Measurements from ENCODE around the gene ALDH8A1. TPM values are rescaled to one million over a fixed set of nuclear protein-coding genes. Genes with fewer than 3 reads are reported as not detected.
"Not testable (repeated sequence)": the region's sequence is repeated elsewhere in the genome, so short reads cannot be mapped to it uniquely, and the experiment has no call there.

Gene ALDH8A1
- total and polyA plus RNA-seq, 7 experiments from 2014 or later: 0.20 to 4.3 (median 2.3) TPM; not detected in 1

DNA sequence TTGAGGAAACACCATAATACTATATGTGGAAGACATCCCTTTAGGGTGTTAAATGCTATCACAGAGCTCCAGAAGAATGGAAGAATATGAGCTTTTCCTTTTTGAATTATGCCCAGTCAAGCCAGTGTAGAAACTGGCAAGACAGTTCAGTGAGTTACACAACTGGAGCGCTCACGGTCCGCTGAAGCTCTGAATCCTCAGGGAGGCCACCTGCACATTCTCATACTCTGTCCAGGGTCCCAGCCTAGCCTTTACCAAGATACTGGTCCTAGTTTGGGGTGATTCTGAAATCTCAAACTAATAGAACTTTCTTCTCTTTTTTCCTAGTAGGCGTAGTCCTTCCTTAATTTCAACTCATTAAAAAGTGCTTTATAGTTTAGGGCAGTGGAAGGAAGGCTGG lies 51.3 kb downstream of the ALDH8A1 start:
- DNase-seq (no peak), ATAC-seq (no peak)
- Mint-ChIP-seq H3K27ac (no peak overlapping the region), H3K9me3 (no peaks in the 10 kb centered on the region), H3K36me3 (no peaks in the 10 kb centered on the region), H3K27me3 (peaks cover 0 to 10% (median 6%) of the 10 kb centered on the region in 5 donors), H3K4me3 (no peak overlapping the region), H3K4me1 (no peaks in the 10 kb centered on the region)
- H3K4me3 ChIP-seq (ENCODE audit: low read length): no peak overlapping the region
- H3K36me3 ChIP-seq (ENCODE audit: control insufficient read depth in 2 of 3, insufficient read depth in 3 of 3, low read length in 3 of 3): no peaks in the 10 kb centered on the region
- H3K9me3 ChIP-seq (ENCODE audit: control insufficient read depth in 2 of 3, low read length in 3 of 3): no peaks in the 10 kb centered on the region
- intact Hi-C loops (cut with micrococcal nuclease): no loop called here
- no peaks in the 10 kb centered on the region for H3K4me1 ChIP-seq (ENCODE audit: control insufficient read depth in 2 of 2, insufficient read depth in 2 of 2, low read length in 2 of 2)
- no peaks in the 10 kb centered on the region for H3K27me3 ChIP-seq (ENCODE audit: control insufficient read depth in 2 of 2, insufficient read depth in 2 of 2, low read length in 2 of 2)
- ChIA-PET POLR2A (no interaction called here), CTCF (no interaction called here)
- H3K27ac ChIP-seq (ENCODE audit: low read depth, low read length): no peak overlapping the region

GRCh38 chr6:134898166-134898565 lies 51.7 kb downstream of the ALDH8A1 start:
- H3K4me3 Mint-ChIP-seq; H3K27ac Mint-ChIP-seq; CTCF ChIA-PET; H3K9me3 Mint-ChIP-seq; H3K27me3 ChIP-seq (ENCODE audit: control insufficient read depth in 2 of 2, insufficient read depth in 2 of 2, low read length in 2 of 2); DNase-seq; H3K27ac ChIP-seq (ENCODE audit: low read depth, low read length); H3K4me1 ChIP-seq (ENCODE audit: control insufficient read depth in 2 of 2, insufficient read depth in 2 of 2, low read length in 2 of 2); POLR2A ChIA-PET; H3K4me1 Mint-ChIP-seq; H3K4me3 ChIP-seq (ENCODE audit: low read length); H3K36me3 Mint-ChIP-seq; intact Hi-C loops (cut with micrococcal nuclease); H3K9me3 ChIP-seq (ENCODE audit: control insufficient read depth in 2 of 3, low read length in 3 of 3); ATAC-seq; H3K36me3 ChIP-seq (ENCODE audit: control insufficient read depth in 2 of 3, insufficient read depth in 3 of 3, low read length in 3 of 3): not testable (repeated sequence)
- peaks cover 0 to 11% (median 8%) of the 10 kb centered on the region in 5 donors for H3K27me3 Mint-ChIP-seq

DNA sequence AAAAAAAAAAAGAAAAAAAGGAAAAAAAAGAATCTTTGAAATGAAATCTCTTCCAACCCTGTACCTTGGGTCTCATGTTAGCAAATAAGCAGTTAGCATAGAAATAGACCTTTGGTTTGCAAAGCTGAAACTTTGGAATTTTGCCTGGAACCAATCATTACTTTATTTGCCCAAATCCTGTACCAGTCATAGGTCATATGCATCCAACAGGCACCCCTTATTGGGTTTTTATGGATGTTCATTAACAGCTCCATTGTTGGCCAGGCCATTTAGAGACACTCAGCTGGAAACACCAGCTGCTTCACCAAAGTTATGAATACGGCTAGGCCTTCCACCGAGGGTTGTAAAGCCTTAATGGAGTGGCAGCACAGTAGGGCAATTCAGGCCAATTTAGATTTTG lies 53.0 kb downstream of the ALDH8A1 start:
- H3K36me3 Mint-ChIP-seq: peaks cover 0 to 4% (median 0%) of the 10 kb centered on the region in 5 donors
- DNase-seq (no peak), ATAC-seq (no peak)
- H3K36me3 ChIP-seq (ENCODE audit: control insufficient read depth in 2 of 3, insufficient read depth in 3 of 3, low read length in 3 of 3): no peaks in the 10 kb centered on the region
- H3K27me3 Mint-ChIP-seq: peaks cover 0 to 20% (median 9%) of the 10 kb centered on the region in 5 donors
- no peak overlapping the region for H3K4me3 ChIP-seq (ENCODE audit: low read length)
- ChIA-PET CTCF (interaction anchor here (1.5 kb wide), 1 partner anchor 14 kb away, joined by 3 read pairs; no protein-coding TSS in a partner anchor), POLR2A (no interaction called here)
- H3K4me3 Mint-ChIP-seq: no peak overlapping the region
- no peaks in the 10 kb centered on the region for H3K27me3 ChIP-seq (ENCODE audit: control insufficient read depth in 2 of 2, insufficient read depth in 2 of 2, low read length in 2 of 2)
- no peak overlapping the region for H3K27ac Mint-ChIP-seq
- no peaks in the 10 kb centered on the region for H3K4me1 ChIP-seq (ENCODE audit: control insufficient read depth in 2 of 2, insufficient read depth in 2 of 2, low read length in 2 of 2)
- H3K9me3 Mint-ChIP-seq: peaks cover 1 to 13% (median 5%) of the 10 kb centered on the region in 11 donors
- no peaks in the 10 kb centered on the region for H3K4me1 Mint-ChIP-seq
- peaks cover 0 to 4% (median 0%) of the 10 kb centered on the region in 3 experiments for H3K9me3 ChIP-seq (ENCODE audit: control insufficient read depth in 2 of 3, low read length in 3 of 3)
- intact Hi-C loops (cut with micrococcal nuclease): no loop called here
- H3K27ac ChIP-seq (ENCODE audit: low read depth, low read length): no peak overlapping the region

DNA sequence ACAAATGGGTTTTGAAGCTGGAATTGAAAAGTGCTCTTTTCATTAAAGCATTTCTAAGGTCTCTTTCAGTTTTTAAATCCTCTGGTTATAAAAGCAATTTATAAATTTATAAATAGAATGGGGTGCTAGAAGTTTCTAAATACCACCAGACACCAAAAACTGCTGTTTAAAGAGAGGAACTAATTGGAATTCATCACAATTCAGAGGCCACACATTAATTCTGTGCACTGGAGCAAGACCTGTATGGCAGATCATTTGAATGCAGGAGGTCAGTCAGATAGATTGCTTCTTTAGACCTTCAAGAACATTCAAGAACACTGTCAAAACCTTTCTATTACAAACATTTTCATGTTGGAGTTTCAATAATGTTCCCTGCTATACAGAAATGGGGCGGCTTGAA lies 55.1 kb downstream of the ALDH8A1 start:
- Mint-ChIP-seq H3K27ac (peak overlapping the region in 1 of 9 donors; percentile 7), H3K9me3 (peaks cover 1 to 15% (median 5%) of the 10 kb centered on the region in 11 donors), H3K4me3 (no peak overlapping the region), H3K4me1 (no peaks in the 10 kb centered on the region), H3K36me3 (peaks cover 0 to 4% (median 0%) of the 10 kb centered on the region in 5 donors), H3K27me3 (peaks cover 0 to 22% (median 9%) of the 10 kb centered on the region in 5 donors)
- Histone ChIP-seq H3K4me1 (ENCODE audit: control insufficient read depth in 2 of 2, insufficient read depth in 2 of 2, low read length in 2 of 2) (no peaks in the 10 kb centered on the region), H3K9me3 (ENCODE audit: control insufficient read depth in 2 of 3, low read length in 3 of 3) (peaks cover 0 to 4% (median 0%) of the 10 kb centered on the region in 3 experiments), H3K4me3 (ENCODE audit: low read length) (no peak overlapping the region), H3K36me3 (ENCODE audit: control insufficient read depth in 2 of 3, insufficient read depth in 3 of 3, low read length in 3 of 3) (no peaks in the 10 kb centered on the region), H3K27me3 (ENCODE audit: control insufficient read depth in 2 of 2, insufficient read depth in 2 of 2, low read length in 2 of 2) (no peaks in the 10 kb centered on the region), H3K27ac (ENCODE audit: low read depth, low read length) (no peak overlapping the region)
- ChIA-PET CTCF (no interaction called here), POLR2A (no interaction called here)
- no peak for ATAC-seq
- no peak for DNase-seq
- intact Hi-C loops (cut with micrococcal nuclease): no loop called here

- Histone ChIP-seq H3K27me3 (ENCODE audit: control insufficient read depth in 2 of 2, insufficient read depth in 2 of 2, low read length in 2 of 2) (no peaks in the 10 kb centered on the region), H3K4me3 (ENCODE audit: low read length) (no peak overlapping the region), H3K27ac (ENCODE audit: low read depth, low read length) (no peak overlapping the region), H3K4me1 (ENCODE audit: control insufficient read depth in 2 of 2, insufficient read depth in 2 of 2, low read length in 2 of 2) (no peaks in the 10 kb centered on the region), H3K36me3 (ENCODE audit: control insufficient read depth in 2 of 3, insufficient read depth in 3 of 3, low read length in 3 of 3) (no peaks in the 10 kb centered on the region), H3K9me3 (ENCODE audit: control insufficient read depth in 2 of 3, low read length in 3 of 3) (peaks cover 0 to 4% (median 0%) of the 10 kb centered on the region in 3 experiments)
- no peaks in the 10 kb centered on the region for H3K4me1 Mint-ChIP-seq
- POLR2A ChIA-PET: no interaction called here
- intact Hi-C loops (cut with micrococcal nuclease): no loop called here
- H3K27me3 Mint-ChIP-seq: peaks cover 0 to 25% (median 9%) of the 10 kb centered on the region in 5 donors
- CTCF ChIA-PET: no interaction called here
- H3K36me3 Mint-ChIP-seq: peaks cover 0 to 4% (median 0%) of the 10 kb centered on the region in 5 donors
- peaks cover 1 to 15% (median 5%) of the 10 kb centered on the region in 11 donors for H3K9me3 Mint-ChIP-seq
- H3K27ac Mint-ChIP-seq: no peak overlapping the region
- H3K4me3 Mint-ChIP-seq: no peak overlapping the region
- no peak for DNase-seq
- no peak for ATAC-seq
Observed at GRCh38 chr6:134892362-134892761, 57.5 kb downstream of the ALDH8A1 start.

DNA sequence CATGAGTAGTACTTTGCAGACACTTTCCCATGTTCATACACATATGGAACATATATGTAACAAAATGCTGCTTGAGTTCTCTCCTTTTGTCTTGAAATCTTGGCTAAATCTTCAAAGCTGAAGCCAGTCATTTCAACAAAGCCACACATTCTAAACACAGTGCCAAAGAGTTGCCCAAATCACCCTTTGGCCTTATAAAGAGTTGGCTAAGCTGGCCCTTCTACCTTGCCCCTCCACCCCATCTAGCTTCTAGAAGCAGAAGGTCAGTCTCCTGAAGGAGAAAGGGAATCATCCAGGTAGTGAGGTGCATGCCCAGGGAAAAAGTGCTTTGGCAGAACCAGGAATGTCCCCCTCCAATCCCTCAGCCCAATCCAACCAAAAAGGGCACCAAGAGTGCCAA lies 58.3 kb downstream of the ALDH8A1 start:
- no peaks in the 10 kb centered on the region for H3K4me1 Mint-ChIP-seq

DNA sequence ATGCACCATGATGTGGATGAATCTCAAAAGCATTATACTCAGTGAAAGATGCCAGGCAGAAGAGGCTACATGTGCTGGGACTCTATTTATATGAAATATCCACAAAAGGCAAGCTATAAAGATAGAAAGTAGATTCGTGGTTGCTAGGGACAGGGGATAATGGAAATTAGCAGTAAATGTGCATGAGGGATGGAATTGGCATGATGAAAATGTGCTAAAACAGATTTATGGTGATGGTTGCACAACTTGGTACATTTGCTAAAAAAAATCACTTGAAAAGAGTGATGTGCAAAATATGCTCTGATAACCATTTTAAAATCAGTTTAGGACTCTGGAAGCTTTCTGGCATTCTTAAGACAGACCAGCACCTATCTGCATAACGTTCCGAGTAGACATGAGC lies 61.6 kb downstream of the ALDH8A1 start:
- ChIA-PET CTCF (no interaction called here), POLR2A (no interaction called here)
- H3K4me1 ChIP-seq (ENCODE audit: control insufficient read depth in 2 of 2, insufficient read depth in 2 of 2, low read length in 2 of 2): no peaks in the 10 kb centered on the region
- Mint-ChIP-seq H3K36me3 (peaks cover 0 to 4% (median 0%) of the 10 kb centered on the region in 5 donors), H3K9me3 (peaks cover 1 to 15% (median 5%) of the 10 kb centered on the region in 11 donors), H3K4me1 (peaks cover 0 to 2% (median 0%) of the 10 kb centered on the region in 7 donors), H3K27ac (no peak overlapping the region), H3K4me3 (no peak overlapping the region), H3K27me3 (peaks cover 2 to 43% (median 10%) of the 10 kb centered on the region in 5 donors)
- H3K27ac ChIP-seq (ENCODE audit: low read depth, low read length): no peak overlapping the region
- no peaks in the 10 kb centered on the region for H3K27me3 ChIP-seq (ENCODE audit: control insufficient read depth in 2 of 2, insufficient read depth in 2 of 2, low read length in 2 of 2)
- H3K36me3 ChIP-seq (ENCODE audit: control insufficient read depth in 2 of 3, insufficient read depth in 3 of 3, low read length in 3 of 3): no peaks in the 10 kb centered on the region
- DNase-seq (no peak), ATAC-seq (no peak)
- no peak overlapping the region for H3K4me3 ChIP-seq (ENCODE audit: low read length)
- intact Hi-C loops (cut with micrococcal nuclease): no loop called here
- peaks cover 0 to 4% (median 0%) of the 10 kb centered on the region in 3 experiments for H3K9me3 ChIP-seq (ENCODE audit: control insufficient read depth in 2 of 3, low read length in 3 of 3)

More for the DNA sequence above, 58.3 kb downstream of the ALDH8A1 start:
- H3K4me3 ChIP-seq (ENCODE audit: low read length): no peak overlapping the region
- Mint-ChIP-seq H3K4me3 (no peak overlapping the region), H3K36me3 (peaks cover 0 to 4% (median 0%) of the 10 kb centered on the region in 5 donors), H3K9me3 (peaks cover 1 to 15% (median 5%) of the 10 kb centered on the region in 11 donors), H3K27ac (no peak overlapping the region), H3K27me3 (peaks cover 0 to 26% (median 11%) of the 10 kb centered on the region in 5 donors)
- ATAC-seq (no peak), DNase-seq (no peak)
- no peak overlapping the region for H3K27ac ChIP-seq (ENCODE audit: low read depth, low read length)
- intact Hi-C loops (cut with micrococcal nuclease): no loop called here
- ChIA-PET CTCF (interaction anchor here (0.7 to 1.1 kb wide), 2 partner anchors 27 to 736 kb away, joined by 3 read pairs; no protein-coding TSS in a partner anchor), POLR2A (no interaction called here)
- H3K4me1 ChIP-seq (ENCODE audit: control insufficient read depth in 2 of 2, insufficient read depth in 2 of 2, low read length in 2 of 2): no peaks in the 10 kb centered on the region
- no peaks in the 10 kb centered on the region for H3K27me3 ChIP-seq (ENCODE audit: control insufficient read depth in 2 of 2, insufficient read depth in 2 of 2, low read length in 2 of 2)
- no peaks in the 10 kb centered on the region for H3K36me3 ChIP-seq (ENCODE audit: control insufficient read depth in 2 of 3, insufficient read depth in 3 of 3, low read length in 3 of 3)
- peaks cover 0 to 4% (median 0%) of the 10 kb centered on the region in 3 experiments for H3K9me3 ChIP-seq (ENCODE audit: control insufficient read depth in 2 of 3, low read length in 3 of 3)
